Activated CD8-positive, alpha-beta memory T cell treated with anti-CD3 and anti-CD28 coated beads for 4 hours (primary cell): Measurements from ENCODE around the gene ZIC4.

Experiments
- DNase-seq, 2 donors: peaks; one replicate each; pipeline ENCODE4 v3.0.0-alpha.2; 2020; ENCODE audit warnings: low read depth in 2 of 2

Gene ZIC4

GRCh38 chr3:147406028-147406931 lies at the start of gene ZIC4:
ZIC4 (minus strand) TSS chr3:147406543; CDS start chr3:147402797, 3,746 bp downstream.
- no peak for DNase-seq

GRCh38 chr3:147449669-147450068 lies 43.3 kb upstream of the ZIC4 start:
- DNase-seq: no peak

GRCh38 chr3:147447224-147447623 lies 40.9 kb upstream of the ZIC4 start:
- DNase-seq: no peak

- no peak for DNase-seq
Measured at GRCh38 chr3:147431751-147432150, 25.4 kb upstream of the ZIC4 start.

- no peak for DNase-seq
Measured at GRCh38 chr3:147428754-147429153, 22.4 kb upstream of the ZIC4 start.

GRCh38 chr3:147428326-147428725 lies 22.0 kb upstream of the ZIC4 start:
- DNase-seq: no peak

GRCh38 chr3:147427746-147428145 lies 21.4 kb upstream of the ZIC4 start:
- DNase-seq: no peak

- DNase-seq: no peak
Measured at GRCh38 chr3:147426931-147427330, 20.6 kb upstream of the ZIC4 start.

- no peak for DNase-seq
Measured at GRCh38 chr3:147425388-147425850, 19.1 kb upstream of the ZIC4 start.

- DNase-seq: no peak
Measured at GRCh38 chr3:147424581-147425387, 18.4 kb upstream of the ZIC4 start.

- no peak for DNase-seq
Measured at GRCh38 chr3:147423798-147424580, 17.6 kb upstream of the ZIC4 start.

GRCh38 chr3:147423537-147423797 lies 17.1 kb upstream of the ZIC4 start:
- no peak for DNase-seq

- DNase-seq: no peak
Measured at GRCh38 chr3:147422601-147423536, 16.5 kb upstream of the ZIC4 start.

GRCh38 chr3:147422196-147422595 lies 15.9 kb upstream of the ZIC4 start:
- no peak for DNase-seq

GRCh38 chr3:147421184-147421912 lies 15.0 kb upstream of the ZIC4 start:
- DNase-seq: no peak

- DNase-seq: no peak
Measured at GRCh38 chr3:147420353-147421183, 14.2 kb upstream of the ZIC4 start.

- DNase-seq: no peak
Measured at GRCh38 chr3:147419781-147420224, 13.5 kb upstream of the ZIC4 start.

- no peak for DNase-seq
Measured at GRCh38 chr3:147418808-147419701, 12.7 kb upstream of the ZIC4 start.
